Stimulated activated naive CD4-positive, alpha-beta T cell treated with Interleukin-2 at 50 U/mL for 16 hours (primary cell): ENCODE data around the gene ASIC1.

Experiments
- DNase-seq: peaks from one replicate; lab custom pipeline; 2025; lab: John Stamatoyannopoulos, UW

ASIC1 gene

GRCh38 chr12:50084775-50085614 is 27.6 kb downstream of the ASIC1 start, which contains the start of gene SMARCD1:
Gene SMARCD1 (plus strand): TSS chr12:50085342. CDS start chr12:50085370, 28 bp downstream.
- DNase-seq: peak; percentile 84

DNA sequence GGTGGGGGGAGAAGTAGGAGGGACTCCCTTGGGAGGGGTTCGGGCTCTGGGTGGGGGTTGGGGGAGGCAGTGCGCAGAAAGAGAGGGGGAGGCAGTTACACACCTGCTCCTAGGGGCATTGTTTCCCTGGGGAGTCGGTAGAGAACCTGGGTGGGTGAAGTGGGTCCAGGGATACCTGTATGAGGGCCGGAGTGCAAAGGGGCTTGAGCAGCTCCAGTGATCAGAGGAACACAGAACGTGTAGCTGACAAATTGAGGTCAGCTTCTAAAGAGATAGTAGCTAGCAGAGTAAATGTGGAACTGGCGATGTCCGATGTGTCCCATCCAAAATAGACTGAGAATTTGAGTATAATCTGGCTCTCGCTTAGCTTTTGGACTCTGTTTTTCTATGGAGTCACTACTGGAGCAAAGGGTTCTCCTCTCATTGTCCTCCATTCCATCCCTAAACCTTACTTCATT is 28.2 kb downstream of the ASIC1 start:
- no peak for DNase-seq

DNA sequence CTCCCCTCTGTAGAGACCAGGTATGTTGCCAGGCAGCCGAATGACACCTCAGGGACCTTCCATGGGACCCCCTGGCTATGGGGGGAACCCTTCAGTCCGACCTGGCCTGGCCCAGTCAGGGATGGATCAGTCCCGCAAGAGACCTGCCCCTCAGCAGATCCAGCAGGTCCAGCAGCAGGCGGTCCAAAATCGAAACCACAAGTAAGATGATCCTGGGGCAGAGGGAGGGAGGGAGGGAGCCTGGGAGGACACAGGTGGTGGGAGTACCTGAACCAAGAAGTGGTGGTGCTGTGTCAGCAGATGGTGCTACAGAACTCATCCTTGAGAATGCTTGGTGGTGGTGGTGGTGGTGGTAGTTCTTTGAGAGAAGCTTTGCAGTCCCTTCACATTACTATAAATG is 28.8 kb downstream of the ASIC1 start:
- DNase-seq: no peak

DNA sequence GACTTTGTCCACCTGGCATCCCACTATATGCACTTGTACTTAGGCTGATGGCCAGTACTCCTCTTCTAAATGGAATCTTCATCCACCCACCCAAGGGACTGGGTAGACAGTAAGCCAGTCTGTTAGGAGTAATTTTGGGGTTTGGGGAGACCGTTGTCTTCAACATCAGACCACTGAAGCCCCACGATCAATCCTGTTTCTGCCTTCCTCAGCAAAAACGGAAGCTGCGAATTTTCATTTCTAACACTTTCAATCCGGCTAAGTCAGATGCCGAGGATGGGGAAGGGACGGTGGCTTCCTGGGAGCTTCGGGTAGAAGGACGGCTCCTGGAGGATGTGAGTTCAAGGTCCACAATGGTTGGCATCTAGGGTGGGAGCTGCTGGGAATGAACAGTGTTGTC is 29.8 kb downstream of the ASIC1 start:
- DNase-seq: no peak

GRCh38 chr12:50087995-50088394 is 30.6 kb downstream of the ASIC1 start:
- no peak for DNase-seq

DNA sequence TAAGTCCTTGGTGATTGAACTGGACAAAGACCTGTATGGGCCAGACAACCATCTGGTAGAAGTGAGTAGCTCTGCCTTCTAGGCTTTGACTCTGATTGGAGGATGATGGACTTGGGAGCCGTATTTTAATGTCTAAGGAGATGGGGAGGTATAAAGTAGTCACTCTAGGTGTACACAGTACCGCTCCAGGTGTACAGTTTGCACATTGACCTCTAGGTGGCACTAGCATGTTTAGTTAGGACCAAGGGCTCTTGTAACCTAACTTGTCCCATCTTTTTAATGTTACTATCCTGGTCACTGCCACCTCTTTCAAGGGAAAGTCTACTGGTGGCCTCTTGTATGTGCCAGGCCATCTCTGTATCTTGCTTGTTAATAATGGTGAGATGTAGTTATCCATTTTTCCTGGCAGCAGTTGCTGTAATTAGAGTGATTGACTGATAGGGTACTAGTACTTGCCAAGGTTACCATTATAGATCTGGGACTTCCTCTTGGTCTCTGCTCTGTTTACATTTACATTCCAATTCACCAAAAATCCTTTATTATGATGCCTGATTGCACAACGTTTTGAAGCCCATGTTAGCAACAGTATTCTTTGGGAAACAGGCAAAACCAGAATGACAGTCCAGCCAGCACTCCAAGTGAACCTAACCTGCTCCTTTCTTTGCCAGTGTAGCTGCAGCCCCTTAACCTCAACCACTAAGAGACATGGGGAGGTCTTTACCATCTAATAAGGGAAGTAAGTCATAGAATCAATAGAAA is 31.4 kb downstream of the ASIC1 start:
- peak; percentile 43 for DNase-seq

GRCh38 chr12:50089730-50090129 is 32.3 kb downstream of the ASIC1 start:
- DNase-seq: no peak

GRCh38 chr12:50090391-50090790 is 33.0 kb downstream of the ASIC1 start:
- no peak for DNase-seq

DNA sequence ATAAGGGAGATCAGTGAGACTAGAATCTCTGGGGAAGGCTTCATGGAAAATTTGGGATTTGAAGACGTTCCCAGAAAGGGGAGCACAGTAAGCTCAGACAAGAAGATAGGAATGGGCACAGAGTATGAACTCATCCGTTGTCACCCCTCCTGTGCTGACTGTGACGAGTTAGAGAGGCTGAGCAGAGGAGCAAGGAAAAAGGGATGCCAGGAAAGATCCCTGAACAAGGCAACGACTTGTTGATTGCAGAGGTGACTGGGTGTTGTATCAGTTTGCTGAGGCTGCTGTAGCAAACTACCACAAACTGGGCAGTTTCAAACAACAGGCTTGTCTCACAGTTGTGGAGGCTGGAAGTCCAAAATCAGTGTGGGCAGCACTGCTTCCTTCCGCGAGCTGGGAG is 40.6 kb downstream of the ASIC1 start:
- no peak for DNase-seq

GRCh38 chr12:50099302-50100008 is 42.1 kb downstream of the ASIC1 start:
- no peak for DNase-seq

DNA sequence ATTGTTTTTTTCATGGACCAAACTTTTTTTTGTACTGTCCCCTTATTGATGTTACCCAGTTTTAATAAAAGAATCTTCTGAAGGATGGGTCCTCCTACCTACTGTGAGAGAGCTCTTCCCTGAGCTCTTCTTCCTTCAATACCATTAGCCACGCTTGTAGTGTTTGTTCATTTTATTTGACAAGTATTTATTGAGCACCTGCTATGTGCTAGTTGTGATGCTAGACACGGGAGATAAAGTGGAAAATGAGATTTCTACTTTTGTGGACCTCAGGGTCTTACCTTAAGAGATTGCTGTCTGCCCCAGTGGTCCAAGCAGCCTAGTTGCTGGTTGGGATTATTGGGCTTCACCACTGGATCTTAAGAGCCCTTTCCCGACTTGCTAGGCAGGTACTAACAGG is 43.2 kb downstream of the ASIC1 start:
- DNase-seq: no peak

DNA sequence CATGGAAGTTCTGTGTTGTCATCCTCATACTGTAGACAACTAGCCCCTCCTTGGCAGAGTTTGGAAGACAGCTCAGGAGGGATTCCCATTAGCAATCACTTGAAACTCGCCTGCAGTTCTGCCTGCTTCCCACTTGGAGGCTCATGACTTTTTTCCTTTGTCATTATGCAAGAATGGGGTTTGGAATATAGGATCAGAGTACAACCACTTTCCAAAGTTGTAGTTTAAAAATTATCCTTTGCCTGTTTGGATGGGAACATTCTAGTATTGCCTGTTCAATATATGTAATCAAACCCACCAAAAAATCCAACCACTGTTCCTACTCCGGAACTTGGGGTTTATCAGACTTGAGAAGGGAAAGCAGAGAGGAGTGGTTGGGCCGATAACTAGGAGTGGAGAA is 44.3 kb downstream of the ASIC1 start:
- DNase-seq: no peak

DNA sequence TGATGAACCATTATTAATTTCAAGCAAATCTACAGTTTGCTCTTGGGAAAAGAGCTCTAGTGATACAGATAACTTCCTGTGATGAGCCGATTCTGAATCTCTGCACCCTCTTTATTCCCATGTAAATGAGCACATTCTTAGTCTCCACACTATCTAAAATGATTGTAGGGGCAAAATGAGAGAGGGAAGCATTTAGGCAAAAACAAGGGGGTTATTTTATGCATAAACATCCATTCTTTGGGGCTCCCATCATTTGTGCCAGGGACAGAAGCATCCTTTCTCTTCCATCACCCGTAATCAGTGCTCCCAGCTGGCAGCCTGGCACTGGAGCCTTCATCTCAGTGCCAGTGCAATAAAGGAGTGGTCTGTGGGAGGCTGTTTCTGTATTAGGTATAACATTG is 44.7 kb downstream of the ASIC1 start:
- no peak for DNase-seq

- no peak for DNase-seq
Observed at GRCh38 chr12:50102646-50103309, 45.4 kb downstream of the ASIC1 start.

DNA sequence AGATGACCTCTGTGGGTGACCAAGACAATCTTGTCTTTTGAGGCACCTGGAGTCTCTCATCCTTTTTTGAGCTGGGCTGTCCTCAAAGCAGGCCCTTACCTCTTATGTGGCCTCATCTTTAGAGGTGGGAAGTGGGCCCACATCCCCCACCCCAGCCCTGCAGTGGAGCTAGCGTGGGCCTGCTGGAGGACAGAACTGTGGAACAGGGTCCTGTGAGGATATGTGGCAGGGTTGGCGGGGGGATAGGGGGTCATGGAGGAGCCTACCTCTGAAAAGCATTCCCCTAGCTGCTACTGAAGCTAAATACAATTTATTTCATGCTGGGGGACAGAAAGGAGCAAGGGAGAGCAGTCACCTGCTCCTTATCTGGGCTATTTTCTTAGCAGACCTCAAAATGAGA is 46.0 kb downstream of the ASIC1 start:
- no peak for DNase-seq

DNA sequence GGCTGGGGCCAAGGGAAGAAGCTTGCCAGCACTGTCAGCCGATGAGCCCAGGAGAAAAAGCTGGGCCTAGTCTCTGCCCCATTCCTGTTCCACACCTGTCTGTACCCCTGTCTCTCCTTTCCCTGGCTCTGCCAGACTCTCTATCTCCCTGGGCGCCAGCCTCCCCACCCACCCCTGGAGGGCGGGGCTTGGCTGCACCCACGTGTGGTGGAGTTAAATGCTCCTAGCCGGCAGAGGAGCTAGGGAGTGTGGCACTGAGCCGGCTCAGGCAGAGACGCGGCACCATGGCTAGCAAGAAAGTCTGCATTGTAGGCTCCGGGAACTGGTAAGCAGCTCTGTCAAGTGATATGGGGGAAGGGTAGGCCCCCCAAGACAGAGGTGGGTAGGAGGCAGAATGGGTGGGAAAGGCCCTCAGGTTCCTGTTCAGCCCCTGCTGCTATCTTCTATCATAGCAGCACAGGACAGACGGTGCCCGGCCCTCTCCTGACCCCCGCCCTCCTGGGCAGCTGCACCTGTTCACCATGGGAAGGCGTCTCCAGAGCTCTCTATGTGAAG is 46.4 kb downstream of the ASIC1 start, which contains the start of gene GPD1:
Gene GPD1 (plus strand): TSS at position 242 of the 555 bp plus-strand sequence. CDS start 43 bp downstream, at position 285.
- DNase-seq: peak; percentile 9

DNA sequence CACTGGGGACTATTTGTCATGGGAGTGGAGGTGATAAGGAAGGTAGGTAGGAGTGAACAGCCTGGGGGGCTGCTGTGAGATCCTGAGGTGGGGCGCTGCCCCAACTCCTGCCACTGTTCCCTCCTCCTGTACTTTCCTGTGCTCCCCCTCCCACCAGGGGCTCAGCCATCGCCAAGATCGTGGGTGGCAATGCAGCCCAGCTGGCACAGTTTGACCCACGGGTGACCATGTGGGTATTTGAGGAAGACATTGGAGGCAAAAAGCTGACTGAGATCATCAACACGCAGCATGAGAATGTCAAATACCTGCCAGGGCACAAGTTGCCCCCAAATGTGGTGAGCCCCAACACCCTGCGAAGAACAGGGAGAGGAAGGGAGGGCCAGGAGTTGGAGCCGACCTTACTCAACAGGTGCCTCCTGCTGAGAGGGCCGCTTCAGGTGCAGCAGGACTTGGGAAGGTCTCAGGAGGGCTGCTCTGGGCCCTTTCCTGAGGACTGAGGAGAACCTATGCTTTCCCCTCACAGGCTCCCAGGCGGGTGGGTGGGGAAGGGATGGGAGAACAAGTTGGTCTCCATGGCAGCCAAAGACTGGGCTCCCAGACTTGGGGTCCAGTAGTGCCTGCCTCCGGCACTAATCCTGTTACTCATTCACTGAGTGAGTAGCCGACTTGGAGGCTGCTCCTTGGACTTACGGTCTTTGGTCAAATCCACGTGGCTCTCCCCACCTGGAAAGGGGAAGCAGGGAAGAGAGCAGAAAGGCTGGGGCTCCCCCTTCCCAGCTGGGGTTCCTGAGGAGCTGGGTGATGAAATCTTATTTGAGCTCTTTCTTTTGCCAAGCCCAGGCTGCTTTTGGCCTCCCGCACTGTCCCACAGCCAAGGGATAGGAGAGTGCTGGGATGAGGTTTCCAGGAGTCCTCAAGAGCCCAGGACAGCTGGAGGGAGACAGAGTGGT is 47.3 kb downstream of the ASIC1 start:
- DNase-seq: no peak

GRCh38 chr12:50105913-50106450 is 48.6 kb downstream of the ASIC1 start:
- DNase-seq: no peak

GRCh38 chr12:50106907-50107306 is 49.5 kb downstream of the ASIC1 start:
- DNase-seq: no peak
